Neural cell (in vitro differentiated cells): ENCODE data around the gene CCL28. TPM values are rescaled to one million over a fixed set of nuclear protein-coding genes. Genes with fewer than 3 reads are reported as not detected.

Experiments
- H2AFZ ChIP-seq: fragments of 200-600, 300-800 bp; sonication (generic), shearing (Covaris generic); 2 replicates; pipeline ENCODE4 v1.6.0; 2014; ENCODE audit warnings: low read depth, mild to moderate bottlenecking, antibody characterized with exemption, low read length, moderate library complexity
- H3F3A ChIP-seq: fragments of 200-600 bp; shearing (Covaris generic); 2 replicates; pipeline ENCODE4 v1.6.1; 2016; ENCODE audit warnings: mild to moderate bottlenecking, moderate library complexity, mixed read lengths, antibody characterized with exemption, low read length; ENCODE audit not compliant: insufficient read depth, poor library complexity, severe bottlenecking
- H3K27ac ChIP-seq: fragments of 200-600, 300-800 bp; sonication (generic), shearing (Covaris generic); 2 replicates; pipeline ENCODE4 v1.5.1; 2014; ENCODE audit warnings: mild to moderate bottlenecking, low read length, moderate library complexity
- H3K27me3 ChIP-seq: fragments of 300-800, 200-600 bp; sonication (generic), shearing (Covaris generic); 2 replicates; pipeline ENCODE4 v1.6.0; 2014; ENCODE audit warnings: mild to moderate bottlenecking, low read depth, low read length, moderate library complexity; ENCODE audit not compliant: insufficient read depth
- H3K36me3 ChIP-seq: fragments of 300-800, 200-600 bp; sonication (generic), shearing (Covaris generic); 2 replicates; pipeline ENCODE4 v1.5.1; 2014; ENCODE audit warnings: mild to moderate bottlenecking, antibody characterized with exemption, low read length, moderate library complexity; ENCODE audit not compliant: insufficient read depth
- H3K4me2 ChIP-seq: fragments of 300-800, 200-600 bp; sonication (generic), shearing (Covaris generic); 2 replicates; pipeline ENCODE4 v1.6.0; 2014; ENCODE audit warnings: mild to moderate bottlenecking, low read length
- H3K4me3 ChIP-seq: fragments of 300-800, 200-600 bp; sonication (generic), shearing (Covaris generic); 2 replicates; pipeline ENCODE4 v1.5.1; 2014; ENCODE audit warnings: mild to moderate bottlenecking, low read length, moderate library complexity
- H3K79me2 ChIP-seq: fragments of 200-600 bp; shearing (Covaris generic); replicated peaks from 2 replicates; pipeline ENCODE4 v1.6.0; 2014; ENCODE audit warnings: mild to moderate bottlenecking, low read length, moderate library complexity; ENCODE audit not compliant: insufficient read depth
- H3K9ac ChIP-seq: fragments of 300-800, 200-600 bp; sonication (generic), shearing (Covaris generic); 2 replicates; pipeline ENCODE4 v1.6.1; 2016; ENCODE audit warnings: mild to moderate bottlenecking, low read length, mixed read lengths
- H3K9me2 ChIP-seq: fragments of 200-600 bp; shearing (Covaris generic); 2 replicates; pipeline ENCODE4 v1.6.1; 2016; ENCODE audit warnings: mild to moderate bottlenecking, low read length, mixed read lengths; ENCODE audit not compliant: insufficient read depth
- H3K9me3 ChIP-seq: fragments of 200-600, 300-800 bp; sonication (generic), shearing (Covaris generic); 2 replicates; pipeline ENCODE4 v1.6.1; 2016; ENCODE audit warnings: mild to moderate bottlenecking, mixed run types, low read length, moderate library complexity, mixed read lengths
- H4K20me1 ChIP-seq: fragments of 200-600 bp; shearing (Covaris generic); 2 replicates; pipeline ENCODE4 v1.6.1; 2016; ENCODE audit warnings: mild to moderate bottlenecking, mixed run types; ENCODE audit not compliant: insufficient read depth
- EP300 ChIP-seq: fragments of 450-650 bp; conservative IDR thresholded peaks from 2 replicates; pipeline ENCODE4 v1.6.1; 2014; ENCODE audit warnings: antibody characterized with exemption, mild to moderate bottlenecking, moderate library complexity; ENCODE audit not compliant: poor library complexity, severe bottlenecking
- EZH2 ChIP-seq: fragments of 200-600, 300-800 bp; shearing (Covaris generic), sonication (generic); IDR thresholded peaks from 2 replicates; pipeline ENCODE4 v1.6.1; 2014; ENCODE audit warnings: antibody characterized with exemption, low read length, borderline replicate concordance, mild to moderate bottlenecking; ENCODE audit not compliant: insufficient read depth, poor library complexity, severe bottlenecking
- MXI1 ChIP-seq: fragments of 450-650 bp; conservative IDR thresholded peaks from 2 replicates; pipeline ENCODE4 v1.6.1; 2014; ENCODE audit warnings: antibody characterized with exemption, mild to moderate bottlenecking; ENCODE audit not compliant: poor library complexity, severe bottlenecking
- POLR2AphosphoS5 ChIP-seq: IDR thresholded peaks from 2 replicates; pipeline ENCODE4 v1.6.1; 2012
- RAD21 ChIP-seq: fragments of 450-650 bp; conservative IDR thresholded peaks from 2 replicates; pipeline ENCODE4 v1.6.1; 2014; ENCODE audit warnings: antibody characterized with exemption, mild to moderate bottlenecking, moderate library complexity
- SMC3 ChIP-seq: fragments of 450-650 bp; conservative IDR thresholded peaks from 2 replicates; pipeline ENCODE4 v1.6.1; 2014; ENCODE audit warnings: antibody characterized with exemption, mild to moderate bottlenecking, moderate library complexity; ENCODE audit not compliant: poor library complexity
- TAF1 ChIP-seq: IDR thresholded peaks from 2 replicates; pipeline ENCODE4 v1.6.1; 2012; ENCODE audit warnings: low read depth
- polyA plus RNA-seq: library from polyadenylated mRNA; depleted of rRNA; stranded (reverse); fragments of >200 nt; gene quantifications from 2 replicates; pipeline ENCODE4 v1.2.3, GENCODE V29; 2014
- TF ChIP-seq, protein P1 (sequence below): fragments of 450-650 bp; IDR thresholded peaks from 2 replicates; pipeline ENCODE4 v1.5.1; 2014; ENCODE audit warnings: antibody characterized with exemption, mild to moderate bottlenecking, moderate library complexity; ENCODE audit not compliant: poor library complexity, severe bottlenecking
- TF ChIP-seq, protein P2 (sequence below): IDR thresholded peaks from 2 replicates; pipeline ENCODE4 v1.6.1; 2012; ENCODE audit warnings: borderline replicate concordance

Gene CCL28
- polyA plus RNA-seq, 1 donor from 2014 or later = not detected

DNA sequence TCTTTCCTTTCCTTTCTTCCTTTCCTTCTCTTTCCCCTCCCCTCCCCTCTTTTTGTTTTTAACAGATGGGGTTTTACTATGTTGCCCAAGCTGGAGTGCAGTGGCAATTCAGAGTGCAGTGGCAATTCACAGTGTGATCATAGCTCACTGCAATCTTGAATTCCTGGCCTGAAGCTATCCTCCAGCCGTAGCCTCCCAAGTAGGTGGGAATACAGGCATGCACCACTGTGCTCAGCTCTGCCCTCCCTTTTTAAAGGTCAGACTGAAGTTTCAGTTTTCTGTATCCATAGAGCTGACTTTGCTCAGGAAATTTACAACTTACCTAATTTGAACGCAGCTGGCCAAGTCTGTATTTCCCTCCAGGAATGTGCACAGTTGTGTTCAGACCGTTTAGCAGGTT lies 696 bp downstream of the CCL28 start:
- TF ChIP-seq, protein P1, sequence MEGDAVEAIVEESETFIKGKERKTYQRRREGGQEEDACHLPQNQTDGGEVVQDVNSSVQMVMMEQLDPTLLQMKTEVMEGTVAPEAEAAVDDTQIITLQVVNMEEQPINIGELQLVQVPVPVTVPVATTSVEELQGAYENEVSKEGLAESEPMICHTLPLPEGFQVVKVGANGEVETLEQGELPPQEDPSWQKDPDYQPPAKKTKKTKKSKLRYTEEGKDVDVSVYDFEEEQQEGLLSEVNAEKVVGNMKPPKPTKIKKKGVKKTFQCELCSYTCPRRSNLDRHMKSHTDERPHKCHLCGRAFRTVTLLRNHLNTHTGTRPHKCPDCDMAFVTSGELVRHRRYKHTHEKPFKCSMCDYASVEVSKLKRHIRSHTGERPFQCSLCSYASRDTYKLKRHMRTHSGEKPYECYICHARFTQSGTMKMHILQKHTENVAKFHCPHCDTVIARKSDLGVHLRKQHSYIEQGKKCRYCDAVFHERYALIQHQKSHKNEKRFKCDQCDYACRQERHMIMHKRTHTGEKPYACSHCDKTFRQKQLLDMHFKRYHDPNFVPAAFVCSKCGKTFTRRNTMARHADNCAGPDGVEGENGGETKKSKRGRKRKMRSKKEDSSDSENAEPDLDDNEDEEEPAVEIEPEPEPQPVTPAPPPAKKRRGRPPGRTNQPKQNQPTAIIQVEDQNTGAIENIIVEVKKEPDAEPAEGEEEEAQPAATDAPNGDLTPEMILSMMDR = no peak
- TF ChIP-seq RAD21 (no peak), MXI1 (no peak), EZH2 (no peak), TAF1 (no peak), SMC3 (no peak), EP300 (no peak), POLR2AphosphoS5 (no peak)
- TF ChIP-seq, protein P2, sequence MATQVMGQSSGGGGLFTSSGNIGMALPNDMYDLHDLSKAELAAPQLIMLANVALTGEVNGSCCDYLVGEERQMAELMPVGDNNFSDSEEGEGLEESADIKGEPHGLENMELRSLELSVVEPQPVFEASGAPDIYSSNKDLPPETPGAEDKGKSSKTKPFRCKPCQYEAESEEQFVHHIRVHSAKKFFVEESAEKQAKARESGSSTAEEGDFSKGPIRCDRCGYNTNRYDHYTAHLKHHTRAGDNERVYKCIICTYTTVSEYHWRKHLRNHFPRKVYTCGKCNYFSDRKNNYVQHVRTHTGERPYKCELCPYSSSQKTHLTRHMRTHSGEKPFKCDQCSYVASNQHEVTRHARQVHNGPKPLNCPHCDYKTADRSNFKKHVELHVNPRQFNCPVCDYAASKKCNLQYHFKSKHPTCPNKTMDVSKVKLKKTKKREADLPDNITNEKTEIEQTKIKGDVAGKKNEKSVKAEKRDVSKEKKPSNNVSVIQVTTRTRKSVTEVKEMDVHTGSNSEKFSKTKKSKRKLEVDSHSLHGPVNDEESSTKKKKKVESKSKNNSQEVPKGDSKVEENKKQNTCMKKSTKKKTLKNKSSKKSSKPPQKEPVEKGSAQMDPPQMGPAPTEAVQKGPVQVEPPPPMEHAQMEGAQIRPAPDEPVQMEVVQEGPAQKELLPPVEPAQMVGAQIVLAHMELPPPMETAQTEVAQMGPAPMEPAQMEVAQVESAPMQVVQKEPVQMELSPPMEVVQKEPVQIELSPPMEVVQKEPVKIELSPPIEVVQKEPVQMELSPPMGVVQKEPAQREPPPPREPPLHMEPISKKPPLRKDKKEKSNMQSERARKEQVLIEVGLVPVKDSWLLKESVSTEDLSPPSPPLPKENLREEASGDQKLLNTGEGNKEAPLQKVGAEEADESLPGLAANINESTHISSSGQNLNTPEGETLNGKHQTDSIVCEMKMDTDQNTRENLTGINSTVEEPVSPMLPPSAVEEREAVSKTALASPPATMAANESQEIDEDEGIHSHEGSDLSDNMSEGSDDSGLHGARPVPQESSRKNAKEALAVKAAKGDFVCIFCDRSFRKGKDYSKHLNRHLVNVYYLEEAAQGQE = no peak
- H3K79me2 ChIP-seq = no peaks in the 10 kb centered on the region
- no peaks in the 10 kb centered on the region for H4K20me1 ChIP-seq

DNA sequence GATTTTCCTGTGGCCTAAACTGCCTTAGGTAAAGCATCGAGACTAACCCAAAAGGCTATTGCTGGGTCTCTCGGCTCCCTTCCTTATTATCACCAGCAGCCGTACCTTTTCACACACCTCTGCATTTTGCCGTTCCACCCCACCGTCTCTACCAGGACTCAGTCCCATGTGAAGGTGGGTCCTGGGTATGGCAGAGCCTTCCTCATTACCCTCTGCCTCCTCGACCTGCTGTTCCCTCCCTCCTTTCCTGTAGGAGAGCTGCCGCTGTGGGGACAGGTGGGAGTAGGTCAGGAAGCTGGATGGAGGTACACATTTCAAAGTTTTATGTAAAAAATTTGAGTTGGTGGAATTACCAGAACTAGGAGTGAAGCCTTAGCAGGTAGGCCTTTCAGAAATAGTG lies 1.8 kb downstream of the CCL28 start:
- no peak overlapping the region for H2AFZ ChIP-seq

More for the DNA sequence above, 696 bp downstream of the CCL28 start:
- Histone ChIP-seq H2AFZ (no peak overlapping the region), H3K9me3 (no peaks in the 10 kb centered on the region), H3K27ac (no peak overlapping the region), H3K9me2 (no peaks in the 10 kb centered on the region), H3K36me3 (no peaks in the 10 kb centered on the region), H3K4me3 (no peak overlapping the region), H3F3A (no peaks in the 10 kb centered on the region), H3K4me2 (no peak overlapping the region), H3K27me3 (no peaks in the 10 kb centered on the region), H3K9ac (no peak overlapping the region)

More for the DNA sequence above, 1.8 kb downstream of the CCL28 start:
- Histone ChIP-seq H3K36me3 (no peaks in the 10 kb centered on the region), H3K4me2 (no peak overlapping the region), H3K9ac (no peak overlapping the region), H3K9me2 (no peaks in the 10 kb centered on the region), H3K9me3 (no peaks in the 10 kb centered on the region), H3K4me3 (no peak overlapping the region), H3K27ac (no peak overlapping the region), H4K20me1 (no peaks in the 10 kb centered on the region), H3K79me2 (no peaks in the 10 kb centered on the region), H3K27me3 (no peaks in the 10 kb centered on the region), H3F3A (no peaks in the 10 kb centered on the region)
- TF ChIP-seq, protein P2 = no peak
